HG03342 (cell line): Measurements from ENCODE around the gene SARDH.
"Not testable (repeated sequence)": the region's sequence is repeated elsewhere in the genome, so short reads cannot be mapped to it uniquely, and the experiment has no call there.

Experiments
- ATAC-seq: cut with Tn5 transposase; IDR thresholded peaks from one replicate; pipeline ENCODE4 v1.9.1; 2021; ENCODE audit warnings: mild to moderate bottlenecking, moderate library complexity; ENCODE audit not compliant: unreplicated experiment

The SARDH gene

DNA sequence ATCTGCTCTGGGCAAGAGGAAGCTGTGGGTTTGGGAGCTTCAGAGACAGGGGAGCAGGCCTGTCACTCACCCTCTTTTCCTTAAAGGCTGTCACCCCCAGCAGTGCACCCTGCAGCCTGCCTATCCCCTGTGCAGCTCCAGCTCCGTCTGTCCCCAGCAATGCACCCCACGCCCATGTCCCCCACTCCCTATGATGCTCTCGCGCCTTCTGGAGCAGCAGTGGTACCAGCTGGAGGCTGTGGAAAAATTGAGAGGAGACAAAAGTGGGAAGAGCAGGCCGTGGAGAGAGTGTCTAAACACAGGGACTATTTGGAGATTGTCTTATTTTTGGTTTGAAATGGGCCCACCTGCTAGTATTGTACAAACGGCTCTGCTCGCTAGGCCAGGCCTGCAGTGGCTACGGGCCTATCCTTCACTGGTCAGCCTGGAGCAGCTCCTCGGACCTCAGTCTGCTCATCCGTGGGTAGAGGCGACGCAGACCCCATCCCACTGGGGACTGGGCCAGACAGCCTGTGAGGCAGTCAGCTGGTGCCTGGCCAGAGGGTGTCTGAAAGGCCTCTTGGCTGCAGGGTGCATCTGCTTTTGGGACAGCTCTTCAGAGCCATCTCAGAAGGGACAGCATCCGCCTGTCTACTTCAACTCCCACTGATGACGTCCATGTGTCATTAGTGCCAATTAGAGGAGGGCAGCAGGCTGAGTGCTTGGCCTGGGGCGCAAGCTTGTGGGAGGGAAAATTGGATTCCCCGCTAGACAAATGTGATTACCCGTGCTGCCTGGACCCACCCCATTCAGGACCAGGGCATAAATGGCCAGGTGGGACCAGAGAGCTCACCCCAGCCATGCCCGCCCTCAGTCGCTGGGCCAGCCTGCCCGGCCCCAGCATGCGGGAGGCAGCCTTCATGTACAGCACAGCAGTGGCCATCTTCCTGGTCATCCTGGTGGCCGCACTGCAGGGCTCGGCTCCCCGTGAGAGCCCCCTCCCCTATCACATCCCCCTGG lies 102.3 kb downstream of the SARDH start, which contains the start of gene DBH:
Gene DBH (plus strand): TSS at position 831 of the 999 bp plus-strand sequence. CDS start 9 bp downstream, at position 840.
- no peak for ATAC-seq

DNA sequence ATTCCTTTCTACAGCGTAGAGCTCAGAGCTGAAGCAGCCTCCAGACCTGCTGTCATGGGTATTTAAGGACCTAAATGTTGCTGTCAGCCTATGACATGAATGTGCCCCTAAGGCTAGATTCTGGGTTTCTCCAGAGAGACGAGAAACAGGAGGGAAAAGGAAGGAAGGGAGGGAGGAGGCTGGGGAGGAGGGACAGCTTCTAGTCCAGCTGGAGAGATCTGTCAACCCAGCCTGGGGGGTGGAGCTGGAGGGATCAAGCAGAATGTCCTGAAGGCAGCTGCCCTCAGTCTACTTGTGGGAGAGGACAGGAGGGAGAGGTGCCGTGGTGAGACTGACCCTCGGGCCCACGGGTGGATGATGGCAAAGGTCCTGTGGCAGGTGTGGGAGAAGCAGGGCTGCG lies 103.1 kb downstream of the SARDH start:
- no peak for ATAC-seq

DNA sequence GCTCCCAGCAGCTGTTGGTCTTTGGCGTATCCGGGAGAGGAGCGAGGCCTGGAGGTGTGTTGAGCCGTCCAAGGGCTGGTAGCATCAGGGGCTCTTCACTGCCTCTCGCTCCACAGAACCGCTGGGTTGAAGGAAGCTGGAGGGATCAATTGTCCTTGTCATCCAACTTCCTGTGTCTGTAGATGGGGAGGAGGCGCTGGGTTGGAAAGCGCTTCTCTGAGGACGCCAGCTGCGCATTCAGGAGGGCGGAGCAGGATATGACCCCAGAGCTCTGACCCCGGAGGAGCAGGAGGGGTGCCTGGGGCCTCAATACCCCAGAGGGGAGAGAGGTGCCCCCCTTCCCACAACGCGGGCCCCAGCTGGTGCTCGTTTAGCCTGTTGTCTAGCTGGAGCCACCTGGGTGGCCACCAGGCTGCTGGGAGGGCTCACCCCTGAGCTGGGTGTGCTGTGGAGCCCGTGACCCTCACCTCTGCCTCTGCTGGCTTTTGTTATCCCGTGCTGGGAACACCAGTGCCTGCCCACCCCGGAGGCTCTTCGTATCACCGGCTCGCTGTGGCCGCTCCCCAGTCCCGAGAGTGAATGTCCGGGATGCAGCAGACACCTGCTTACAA lies 104.0 kb downstream of the SARDH start:
- no peak for ATAC-seq

DNA sequence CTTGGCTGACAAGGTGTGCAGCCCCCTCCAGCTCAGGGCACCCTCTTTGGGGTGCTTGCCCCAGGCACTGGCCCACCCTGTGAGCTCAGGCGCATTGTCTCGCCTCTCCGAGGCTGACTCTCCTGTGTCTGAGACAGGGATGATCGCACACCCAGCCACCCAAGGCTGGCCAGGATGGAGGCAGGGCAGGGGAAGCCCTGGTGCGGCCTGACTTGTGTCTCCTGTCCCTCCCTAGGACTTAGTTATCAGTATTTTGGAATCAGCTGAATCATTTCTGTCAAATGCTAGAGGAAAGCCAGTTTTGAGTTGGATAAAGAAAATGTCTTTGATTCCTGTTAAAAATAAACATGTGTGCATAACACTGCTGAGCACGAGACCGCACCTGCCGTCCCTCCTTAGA lies 104.5 kb downstream of the SARDH start:
- no peak for ATAC-seq

DNA sequence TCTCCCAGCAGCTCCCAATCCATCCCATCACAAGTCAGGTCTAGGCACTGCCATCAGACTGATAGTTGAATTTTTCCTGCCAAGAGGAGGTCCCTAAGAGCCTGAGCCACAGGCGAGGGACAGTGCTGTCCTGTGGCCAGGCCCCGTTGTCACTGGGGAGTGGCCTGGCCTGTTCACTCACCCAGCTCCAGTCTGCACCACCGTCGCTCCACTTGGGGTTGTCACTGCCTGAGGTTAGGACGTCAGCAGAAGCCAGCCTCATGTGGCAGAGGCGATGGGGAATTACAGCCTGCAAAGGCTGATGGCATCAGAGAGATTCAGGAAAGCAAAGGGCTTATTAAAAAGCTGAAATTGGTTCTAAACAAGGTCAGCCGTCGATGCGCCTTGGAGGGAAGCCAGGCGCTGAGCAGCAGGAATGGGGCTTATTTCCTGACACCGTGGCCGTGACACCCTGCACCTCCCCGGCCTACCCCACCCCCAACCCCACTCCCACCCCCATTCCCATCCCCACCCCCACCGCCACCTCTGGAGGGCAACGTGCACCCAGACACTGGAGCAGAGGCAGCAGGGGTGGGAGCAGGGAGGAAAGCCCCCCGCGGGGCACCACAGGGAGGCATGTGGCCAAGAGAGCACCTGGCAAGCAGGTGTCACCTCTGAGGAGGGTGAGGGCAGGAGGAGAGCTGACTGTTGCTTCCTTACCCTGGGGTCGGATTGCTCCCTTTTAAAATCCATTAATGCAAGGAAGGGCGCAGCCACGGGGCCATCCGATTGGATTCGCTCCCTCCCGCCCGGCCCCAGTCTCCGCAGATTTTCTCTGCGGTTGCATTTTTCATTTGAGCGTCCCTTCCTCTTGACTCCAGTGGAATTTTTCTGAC lies 105.1 kb downstream of the SARDH start:
- no peak for ATAC-seq

DNA sequence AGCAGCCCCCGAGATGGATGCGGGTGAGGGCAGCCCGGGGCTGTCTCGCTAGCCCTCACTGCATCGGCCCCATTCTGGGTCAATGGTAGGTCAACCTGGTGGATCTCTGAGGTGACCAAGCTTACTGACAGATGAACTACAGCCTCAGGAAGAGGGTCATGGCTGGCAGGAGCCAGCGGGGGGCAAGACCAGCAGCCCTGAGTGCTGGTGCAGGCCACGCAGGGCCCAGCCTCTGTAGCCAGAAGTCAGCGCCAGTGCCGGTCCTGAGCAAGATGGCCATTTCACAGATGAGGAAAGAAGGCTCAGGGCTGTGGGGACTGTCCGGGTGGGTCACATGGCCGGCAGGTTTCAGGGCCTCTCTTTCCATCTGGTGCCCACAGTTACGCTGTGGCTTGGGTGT lies 107.0 kb downstream of the SARDH start:
- no peak for ATAC-seq

DNA sequence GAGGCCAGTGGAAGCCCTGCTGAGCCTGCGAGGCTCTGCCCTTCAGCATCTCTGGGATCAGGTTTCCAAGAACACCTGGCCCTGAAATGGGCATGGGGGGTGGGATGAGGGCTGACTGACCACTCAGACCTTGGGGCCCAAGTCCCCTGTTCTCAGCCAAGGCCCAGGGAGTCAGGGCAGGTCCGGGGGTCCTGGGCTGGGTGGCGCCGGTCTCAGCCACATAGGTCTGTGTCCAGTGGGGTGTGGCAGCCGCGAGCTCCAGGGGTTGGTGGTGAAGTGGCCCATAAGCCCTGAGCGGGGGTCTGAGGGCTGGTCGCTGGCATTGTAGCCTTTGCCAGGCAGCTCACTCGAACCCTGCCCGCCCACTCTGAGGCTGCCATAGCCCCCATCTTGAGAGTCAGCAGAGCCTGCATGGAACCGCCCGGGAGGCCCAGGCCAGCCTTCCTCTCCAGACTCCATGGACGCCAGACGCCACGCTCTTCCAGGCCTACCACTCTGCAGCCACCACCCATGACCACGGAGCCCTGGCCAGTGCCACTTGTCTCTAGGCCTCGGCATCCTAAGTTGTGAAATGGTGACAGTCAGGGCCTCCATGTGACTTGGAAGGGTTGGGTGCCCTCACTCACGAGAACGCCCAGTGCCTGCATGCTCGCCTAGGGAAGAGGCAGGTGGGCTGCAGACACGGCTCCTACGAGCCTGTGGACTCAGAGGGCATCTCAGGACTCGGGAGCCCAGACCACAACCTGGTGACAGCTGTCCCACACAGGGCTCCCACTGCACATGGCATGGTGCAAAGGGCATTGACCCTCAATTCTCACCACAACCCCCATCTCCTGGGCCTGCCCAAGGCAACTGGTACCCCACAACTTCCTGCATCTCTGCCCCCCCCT lies 108.7 kb downstream of the SARDH start:
- ATAC-seq = no peak

DNA sequence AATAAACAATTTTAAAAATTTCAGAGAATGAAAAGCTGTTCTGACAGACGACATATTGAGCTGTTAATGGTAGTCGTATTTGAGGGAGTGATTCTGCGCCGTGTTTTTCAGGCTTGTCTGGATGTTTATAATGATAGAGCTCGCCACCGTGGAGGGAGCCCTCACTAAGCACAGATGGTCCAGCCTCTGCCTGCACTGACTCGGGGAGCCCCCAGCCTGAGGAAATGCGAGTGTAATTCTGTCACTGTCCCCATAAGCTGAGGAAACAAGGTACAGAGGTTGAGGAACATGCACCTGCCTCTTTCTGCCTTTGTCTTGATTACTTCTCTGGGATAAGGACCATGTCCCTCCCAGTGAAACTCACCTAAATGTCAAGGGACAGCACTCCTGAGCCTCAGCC lies 109.4 kb downstream of the SARDH start:
- no peak for ATAC-seq

DNA sequence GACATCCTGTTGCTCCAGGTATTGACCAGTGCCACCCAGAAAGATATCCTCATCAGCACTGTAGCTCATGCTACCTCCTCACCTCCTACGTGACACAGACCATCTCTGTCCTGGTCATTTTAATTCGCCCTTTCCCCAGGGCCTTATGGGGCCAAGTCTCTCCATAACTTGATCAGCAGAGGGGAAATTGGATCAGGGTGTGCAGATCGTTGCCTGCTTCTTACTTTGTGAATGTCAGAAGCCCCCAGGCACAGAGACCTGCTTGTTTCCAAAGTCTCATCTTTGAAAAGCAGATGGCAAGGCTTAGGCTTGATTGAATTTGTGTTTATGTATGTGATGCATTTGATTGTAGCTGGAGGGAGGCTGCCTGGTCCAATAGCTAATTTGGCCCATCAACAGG lies 110.8 kb downstream of the SARDH start:
- ATAC-seq = no peak

DNA sequence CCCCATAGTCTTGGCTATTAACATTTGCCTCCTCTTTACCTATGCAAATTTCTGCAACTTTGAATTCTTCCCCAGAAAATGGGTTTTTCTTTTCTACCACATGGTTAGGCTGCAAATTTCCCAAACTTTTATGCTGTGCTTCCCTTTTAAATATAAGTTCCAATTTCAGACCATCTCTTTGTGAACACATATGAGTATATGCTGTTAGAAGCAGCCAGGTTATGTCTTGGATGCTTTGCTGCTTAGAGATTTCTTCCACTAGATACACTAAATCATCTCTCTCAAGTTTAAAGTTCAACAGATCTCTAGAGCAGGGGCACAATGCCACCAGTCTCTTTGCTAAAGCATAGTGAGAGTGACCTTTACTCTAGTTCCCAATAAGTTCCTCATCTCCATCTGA lies 112.1 kb downstream of the SARDH start:
- ATAC-seq = not testable (repeated sequence)

DNA sequence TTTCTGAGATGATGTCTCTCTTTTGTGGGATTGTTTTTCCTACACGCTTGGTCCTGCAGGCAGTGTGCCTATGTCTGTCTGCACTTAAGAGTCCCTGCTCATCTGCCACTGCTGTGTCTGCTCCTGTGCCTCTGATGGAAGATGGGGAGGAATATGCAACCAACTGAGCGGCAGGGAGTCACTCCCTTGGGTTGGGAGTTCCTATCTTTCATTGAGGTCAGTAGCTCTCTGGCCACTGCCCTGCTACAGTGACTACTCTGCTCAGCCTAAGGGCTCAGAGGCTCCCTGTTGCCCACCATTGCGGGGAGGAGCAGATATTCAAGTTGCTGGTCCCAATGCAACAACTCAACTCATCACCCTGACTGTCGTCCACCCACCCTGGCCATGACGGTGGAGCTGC lies 115.6 kb downstream of the SARDH start:
- no peak for ATAC-seq

DNA sequence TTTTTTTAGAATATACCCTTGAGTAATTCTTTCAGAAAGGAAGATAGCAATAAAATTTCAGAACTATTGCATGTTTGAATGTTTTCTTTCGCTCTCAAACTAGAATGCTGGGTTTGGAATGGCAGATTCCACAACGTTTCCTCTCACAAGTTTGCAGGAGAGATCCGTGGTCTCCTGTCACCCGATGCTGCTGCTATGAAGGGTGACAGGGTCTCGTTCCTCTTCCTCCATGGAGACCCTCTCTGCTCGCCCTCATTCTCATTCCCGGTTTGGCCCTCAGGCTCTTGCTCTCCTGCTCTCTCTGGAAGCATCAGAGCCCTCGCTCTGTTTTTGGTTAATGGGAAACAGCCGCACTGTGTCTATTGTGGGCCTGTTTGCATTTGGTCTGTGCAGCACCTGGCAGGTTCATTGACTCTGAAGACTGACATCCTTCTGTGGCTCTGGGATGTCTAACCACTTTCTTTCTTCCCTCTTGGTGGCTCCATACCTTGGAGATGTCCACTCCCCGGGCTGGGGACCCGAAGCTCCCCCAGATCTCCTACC lies 116.4 kb downstream of the SARDH start:
- no peak for ATAC-seq

DNA sequence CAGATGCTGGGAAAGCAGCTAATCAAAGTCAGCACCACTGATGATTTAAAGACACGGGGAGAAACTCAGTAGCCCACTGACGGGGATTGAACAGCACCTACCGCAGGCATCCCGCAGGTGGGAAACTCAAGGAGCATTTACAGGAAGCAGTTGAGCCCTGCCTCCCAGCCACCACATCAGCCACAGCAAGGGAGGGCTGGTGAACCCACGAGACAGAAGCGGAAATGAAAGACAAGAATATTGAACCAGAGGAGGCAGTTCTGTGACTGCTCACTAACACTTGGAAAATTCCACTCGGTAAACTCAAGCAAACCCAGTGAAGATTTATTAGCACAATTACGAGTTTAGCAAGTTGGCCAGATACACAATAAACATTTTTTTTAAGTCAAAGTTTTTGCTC lies 118.4 kb downstream of the SARDH start:
- no peak for ATAC-seq

DNA sequence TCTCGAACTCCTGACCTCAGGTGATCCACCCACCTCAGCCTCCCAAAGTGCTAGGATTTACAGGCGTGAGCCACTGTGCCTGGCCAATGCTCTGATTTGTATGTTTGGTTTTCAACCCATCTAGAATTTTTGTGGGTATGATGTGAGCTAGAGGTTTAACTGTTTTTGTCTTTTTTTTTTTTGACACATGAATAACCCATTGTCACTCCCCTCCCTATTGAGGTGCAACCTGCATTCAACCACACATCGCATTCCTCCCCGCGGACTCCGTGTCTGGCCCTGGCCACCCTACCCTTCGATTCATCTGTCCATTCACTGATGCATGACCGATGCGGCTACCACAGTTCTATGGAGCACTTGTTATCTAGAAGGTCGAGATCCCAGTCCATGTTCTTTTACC lies 119.4 kb downstream of the SARDH start:
- no peak for ATAC-seq

DNA sequence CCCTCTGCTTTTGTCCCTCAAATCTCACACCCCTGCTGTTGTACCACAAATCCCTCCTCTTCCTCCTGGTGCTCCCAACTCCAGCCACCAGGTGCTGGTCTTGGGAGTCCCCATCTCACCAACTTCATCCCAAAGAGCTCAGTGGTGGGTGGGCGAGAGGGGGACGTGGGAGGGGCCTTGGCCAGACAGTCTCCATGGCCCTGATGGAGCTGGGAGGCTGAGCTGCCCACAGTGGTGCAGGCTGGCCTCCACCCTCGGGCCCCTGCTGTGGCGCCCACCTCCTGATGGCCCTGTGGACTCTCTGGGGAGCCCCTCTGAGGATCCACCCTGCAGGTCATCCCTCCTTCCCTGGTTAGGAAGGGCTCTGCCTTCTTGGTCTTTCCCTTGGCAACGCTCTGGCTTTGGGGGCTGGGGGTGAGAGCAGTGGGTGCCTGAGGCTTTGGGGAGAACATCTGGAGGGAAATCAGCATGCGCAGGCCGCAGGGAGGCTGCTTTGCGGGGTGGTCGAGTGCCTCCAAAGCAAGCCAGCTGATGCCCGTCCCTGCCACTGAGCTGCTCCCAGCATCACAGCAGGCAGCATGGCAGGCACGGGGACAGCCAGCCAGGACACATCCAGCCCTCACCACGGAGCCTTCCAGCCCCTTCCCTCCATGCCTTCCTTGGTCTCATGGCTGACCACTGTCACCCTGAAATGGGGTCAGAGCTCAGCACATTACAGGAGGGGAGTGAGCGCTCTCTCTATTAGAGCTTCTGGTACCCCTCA lies 121.3 kb downstream of the SARDH start:
- ATAC-seq = no peak

DNA sequence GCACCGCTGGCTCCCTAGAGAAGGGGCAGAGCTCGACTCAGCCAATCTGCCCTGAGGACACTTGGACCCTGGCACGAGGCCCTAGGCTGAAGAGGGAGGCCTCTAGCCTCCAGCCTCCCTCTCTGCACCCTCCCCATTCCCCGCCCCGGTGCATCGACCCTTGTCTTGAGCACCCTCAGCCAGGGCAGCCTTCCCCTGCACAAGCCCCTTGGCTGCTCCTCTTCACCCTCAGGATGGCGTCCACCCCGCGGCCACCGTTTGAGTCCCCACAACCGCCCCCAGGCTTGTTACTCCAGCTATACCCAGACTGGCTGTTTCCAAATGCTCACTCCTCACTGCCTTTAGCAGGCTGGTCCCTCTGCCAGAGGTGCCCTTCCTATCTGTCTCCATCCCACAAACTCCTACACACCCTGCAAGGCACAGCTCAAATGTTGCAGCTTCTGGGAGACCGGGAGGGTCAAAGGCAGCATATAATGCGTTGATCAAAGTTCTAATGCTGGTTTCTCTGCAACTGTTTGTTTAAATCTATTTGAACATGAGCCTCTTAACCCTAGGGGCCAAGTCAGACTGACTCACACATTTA lies 122.5 kb downstream of the SARDH start:
- ATAC-seq = no peak

DNA sequence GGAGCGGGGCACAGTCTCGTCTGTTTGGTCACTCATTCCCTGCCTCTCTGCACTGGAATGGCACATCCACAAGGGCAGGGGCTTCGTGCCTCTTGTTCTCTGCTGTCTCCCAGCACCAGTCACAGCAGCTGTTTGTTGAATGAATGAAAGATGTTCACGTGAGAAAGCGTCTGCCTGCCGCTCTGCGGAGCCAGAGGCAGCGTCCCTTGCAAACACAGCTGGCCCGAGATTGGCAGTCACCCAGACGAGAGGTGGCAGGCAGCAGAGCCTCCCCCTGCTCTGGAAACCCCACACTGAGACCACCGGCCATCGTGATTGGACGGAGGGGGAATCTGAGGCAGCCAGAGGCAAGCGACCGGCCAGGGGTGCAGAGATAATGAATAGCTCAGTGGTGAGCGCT lies 123.0 kb downstream of the SARDH start:
- ATAC-seq = no peak

DNA sequence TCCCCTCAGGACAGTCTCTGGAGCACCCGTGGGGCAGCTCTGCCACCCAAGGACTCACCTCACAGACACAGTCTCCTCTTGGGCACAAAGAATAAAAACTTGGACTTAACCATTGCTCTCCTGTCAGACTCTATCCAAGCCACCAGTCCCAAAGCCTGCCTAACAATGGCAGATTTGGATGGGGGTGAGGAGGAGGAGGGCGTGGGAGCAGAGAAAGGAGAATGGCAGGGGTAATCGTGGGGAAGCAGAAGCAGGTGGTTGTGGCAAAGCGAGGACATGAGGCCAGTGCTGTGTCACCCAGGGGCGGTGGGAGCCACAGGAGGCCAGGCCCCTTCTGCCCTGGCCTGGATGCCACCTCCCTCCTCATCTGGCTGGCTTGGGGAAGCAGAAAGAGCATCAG lies 123.5 kb downstream of the SARDH start:
- ATAC-seq = no peak

DNA sequence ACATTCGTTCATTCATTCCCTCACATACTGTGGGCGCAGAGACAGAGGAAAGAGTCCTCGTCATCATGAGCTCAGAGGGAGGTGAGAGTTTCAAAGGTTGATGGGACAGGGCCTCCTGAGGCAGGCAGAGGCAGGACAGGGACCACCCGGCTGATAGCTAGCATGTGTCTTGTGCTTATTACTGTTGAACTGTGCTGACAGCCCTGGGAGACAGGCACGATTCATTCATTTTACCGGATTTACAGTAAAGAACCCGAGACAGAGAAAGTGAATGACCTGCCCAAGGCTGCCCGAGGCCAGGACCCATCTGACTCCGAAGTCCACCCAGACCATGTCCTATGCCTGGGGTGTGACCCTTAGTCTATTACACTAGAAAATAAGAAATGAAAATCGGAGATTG lies 124.1 kb downstream of the SARDH start:
- no peak for ATAC-seq
